HG03045 (cell line): ENCODE data around the gene FN1.
"Not testable (repeated sequence)": the region's sequence is repeated elsewhere in the genome, so short reads cannot be mapped to it uniquely, and the experiment has no call there.

ENCODE experiments used
- ATAC-seq: cut with Tn5 transposase; IDR thresholded peaks from one replicate; pipeline ENCODE4 v1.9.1; 2021; ENCODE audit warnings: mild to moderate bottlenecking, moderate library complexity; ENCODE audit not compliant: unreplicated experiment

FN1 gene

DNA sequence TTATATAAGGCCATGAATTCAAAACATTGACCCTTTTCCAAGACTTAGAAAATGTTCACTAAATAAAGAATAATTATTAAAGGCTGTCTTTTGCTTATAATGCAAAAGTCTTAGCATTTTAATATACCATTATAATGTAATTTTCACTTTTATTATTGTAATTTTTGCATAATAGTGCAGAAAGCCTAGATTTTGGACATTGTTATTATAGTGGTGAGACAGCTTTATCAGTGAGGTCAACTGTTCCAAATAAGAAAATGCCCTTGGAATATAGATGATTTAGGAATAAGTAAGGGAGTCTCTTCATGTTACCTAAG, 67.4 kb downstream of the FN1 start:
- no peak for ATAC-seq

DNA sequence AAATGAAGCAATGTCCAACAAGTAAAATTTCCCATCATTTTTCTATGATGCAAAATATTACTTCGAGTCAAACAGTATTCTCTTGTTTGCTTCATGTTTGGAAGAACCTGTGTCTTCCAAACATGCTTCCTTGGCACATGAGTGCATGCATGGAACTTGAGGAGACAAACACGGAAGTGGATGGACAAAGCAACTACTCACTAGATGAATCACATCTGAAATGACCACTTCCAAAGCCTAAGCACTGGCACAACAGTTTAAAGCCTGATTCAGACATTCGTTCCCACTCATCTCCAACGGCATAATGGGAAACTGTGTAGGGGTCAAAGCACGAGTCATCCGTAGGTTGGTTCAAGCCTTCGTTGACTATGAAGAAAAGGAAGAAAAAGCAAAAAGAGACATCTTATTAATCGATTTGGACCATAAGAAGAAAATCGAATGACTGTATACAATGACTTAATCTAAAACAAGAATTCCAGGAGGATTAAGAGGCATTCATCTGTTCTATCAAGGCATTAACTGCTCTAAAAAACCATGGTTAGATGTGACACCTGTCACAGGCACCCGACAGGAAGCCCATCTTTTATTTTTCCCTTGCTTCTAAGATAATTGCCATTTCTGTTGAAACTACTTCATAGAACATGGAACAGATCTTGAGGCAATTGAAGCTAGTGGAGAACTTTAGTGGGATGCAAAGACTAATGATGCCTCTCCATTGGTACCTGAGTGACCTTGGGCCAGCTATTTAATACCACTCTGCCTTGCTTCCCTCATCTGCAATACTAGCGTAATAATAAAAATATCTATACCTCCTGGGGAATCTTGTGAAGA, 68.0 kb downstream of the FN1 start:
- no peak for ATAC-seq

DNA sequence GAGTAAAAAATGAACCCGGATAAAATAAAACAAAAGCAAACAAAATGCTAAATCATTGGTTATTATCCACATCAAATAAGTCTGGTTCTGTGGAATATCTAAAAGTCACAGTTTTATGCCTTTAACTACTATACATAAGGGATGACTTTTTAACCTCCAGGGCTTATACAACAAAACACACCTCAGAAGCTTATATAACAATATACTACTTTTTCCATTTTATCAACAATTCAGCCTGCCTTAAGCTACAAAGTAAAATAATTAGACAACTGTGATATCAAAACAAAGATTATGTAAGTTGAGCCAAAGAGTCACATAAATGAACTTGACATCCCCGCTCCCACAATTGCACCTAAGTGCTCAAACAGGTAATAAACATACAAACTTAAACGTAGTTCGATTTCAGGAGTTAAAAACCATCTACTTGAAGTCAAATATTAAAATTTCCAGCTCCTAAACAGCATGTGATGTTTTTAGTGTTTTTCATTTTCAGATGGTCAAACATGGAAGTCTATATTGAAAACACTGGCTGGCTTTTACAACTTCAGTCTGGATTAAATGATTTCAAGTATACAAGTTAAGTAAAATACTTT, 69.3 kb downstream of the FN1 start:
- ATAC-seq: no peak

DNA sequence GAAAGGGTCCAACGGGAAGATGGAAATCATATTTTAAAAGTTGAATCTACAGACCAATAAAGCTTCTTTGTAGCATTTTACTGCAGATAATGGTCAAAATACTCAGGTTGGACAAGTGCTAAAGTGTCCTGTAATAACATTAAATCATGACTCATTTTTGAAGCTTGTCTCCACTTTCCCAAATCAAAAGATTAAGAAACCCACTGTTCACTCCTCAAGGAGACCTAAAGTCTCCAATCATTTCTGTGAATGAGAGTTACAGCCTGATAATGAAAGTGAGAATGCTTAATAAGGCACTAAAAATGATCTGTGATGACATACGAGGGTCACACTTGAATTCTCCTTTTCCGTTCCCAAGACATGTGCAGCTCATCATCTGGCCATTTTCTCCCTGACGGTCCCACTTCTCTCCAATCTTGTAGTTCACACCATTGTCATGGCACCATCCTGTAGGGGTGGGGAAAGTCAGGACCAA, 70.6 kb downstream of the FN1 start:
- no peak for ATAC-seq

DNA sequence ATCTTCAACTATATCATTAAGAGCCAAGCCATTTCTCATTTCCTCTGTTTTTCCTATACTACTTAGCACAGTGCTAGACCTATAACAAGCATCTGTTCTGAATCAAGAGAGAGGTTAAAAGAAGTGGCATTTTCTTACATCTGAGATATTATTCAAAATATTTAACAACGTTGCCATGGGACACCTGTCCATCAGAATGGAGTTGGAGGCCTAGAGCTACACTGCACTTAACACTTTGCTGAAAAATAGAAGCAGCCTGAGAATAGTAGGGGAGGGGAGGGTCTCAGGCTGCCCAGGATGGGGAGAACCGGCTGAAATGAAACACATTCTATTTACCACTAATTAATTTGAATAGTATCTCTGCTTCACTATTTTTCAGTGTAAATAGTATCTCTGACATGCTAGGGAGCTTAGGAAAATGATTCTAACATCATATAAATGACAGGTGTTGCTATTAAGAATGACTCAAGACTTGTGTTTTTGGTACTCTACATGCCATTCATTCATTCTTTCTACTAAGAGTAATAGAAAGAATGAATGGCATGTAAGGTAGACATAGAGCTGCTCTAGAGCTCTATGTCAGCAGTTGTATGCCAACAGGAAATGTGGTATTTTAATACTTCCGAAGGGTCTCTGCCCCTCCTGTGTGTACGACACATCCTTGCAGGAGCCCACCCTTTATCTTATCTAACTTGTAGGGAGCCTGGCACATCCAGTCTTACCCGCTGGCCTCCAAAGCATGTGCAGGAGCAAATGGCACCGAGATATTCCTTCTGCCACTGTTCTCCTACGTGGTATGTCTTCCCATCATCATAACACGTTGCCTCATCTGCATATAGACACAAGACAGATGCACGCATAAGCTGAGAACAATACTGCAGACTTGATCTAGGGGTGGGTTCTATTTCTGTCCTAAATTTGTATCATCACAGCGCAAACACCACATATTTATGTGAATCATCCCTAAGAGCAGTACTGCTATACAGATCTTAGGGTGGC, 71.4 kb downstream of the FN1 start:
- ATAC-seq: no peak

DNA sequence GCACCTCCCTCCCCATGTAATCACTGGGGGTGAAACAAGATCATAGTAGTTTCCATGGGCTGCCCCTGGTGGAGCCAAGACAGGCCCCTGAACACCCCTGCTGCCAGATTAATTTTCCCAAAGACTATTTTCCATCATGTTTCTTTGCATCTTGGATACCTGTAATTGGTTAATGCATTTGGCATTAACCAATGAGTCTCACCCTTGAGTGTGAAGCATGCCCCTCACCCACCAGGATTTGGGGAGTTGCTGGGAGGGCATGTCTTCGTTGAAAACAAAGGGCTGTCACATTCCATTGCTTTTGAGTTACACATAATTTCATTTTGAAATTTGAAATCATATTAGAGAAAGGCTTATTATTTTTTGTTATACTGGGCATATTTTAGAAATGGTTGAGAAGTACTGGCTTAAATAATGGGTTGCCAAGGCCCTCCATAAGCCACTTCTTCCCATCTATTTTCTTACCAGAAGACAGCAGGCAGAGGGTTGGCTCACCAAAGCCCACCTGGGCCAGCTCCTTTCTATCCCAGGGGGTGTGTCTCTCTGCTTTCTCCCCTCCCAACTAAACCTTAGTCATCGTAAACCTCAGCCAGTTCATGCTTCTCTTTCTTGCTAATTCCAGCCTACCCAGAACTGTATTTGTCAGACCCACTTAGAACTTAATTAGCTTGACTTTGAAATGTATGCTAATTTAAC, 72.3 kb downstream of the FN1 start:
- no peak for ATAC-seq

DNA sequence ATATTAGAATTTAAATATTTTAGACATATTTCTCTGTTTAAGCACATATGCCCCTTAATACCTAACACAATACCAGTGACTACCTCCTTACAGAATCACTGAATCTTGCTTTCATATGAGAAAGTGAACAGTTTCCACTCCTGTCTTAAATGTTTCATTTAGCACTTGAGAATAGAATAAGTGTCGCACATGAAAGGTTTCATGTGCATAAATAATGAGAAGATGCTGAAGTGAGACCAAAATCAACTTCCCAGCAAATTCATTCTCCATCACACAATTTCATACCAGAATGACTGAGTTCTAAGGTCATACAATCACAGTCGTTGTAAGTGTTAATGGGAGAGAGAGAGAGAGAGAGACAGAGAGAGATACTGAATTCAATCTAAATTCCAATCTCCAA, 72.8 kb downstream of the FN1 start:
- no peak for ATAC-seq

DNA sequence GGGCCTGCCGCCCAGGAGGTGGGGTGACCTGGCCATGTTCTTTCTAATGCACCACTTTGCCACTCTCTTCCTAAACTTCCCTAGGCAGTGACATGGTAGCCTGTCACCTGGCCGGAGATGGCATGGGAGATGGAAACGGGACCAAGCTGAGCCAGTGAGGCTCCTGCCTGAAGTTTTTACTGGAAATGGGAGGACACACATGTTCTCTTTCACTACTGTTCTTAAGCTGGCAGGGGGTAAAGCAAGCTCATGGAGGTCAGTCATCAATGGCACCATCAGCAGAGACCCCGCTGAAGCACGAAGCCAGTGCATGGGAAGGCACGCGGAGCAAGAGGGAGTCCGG, 73.3 kb downstream of the FN1 start:
- ATAC-seq: no peak

DNA sequence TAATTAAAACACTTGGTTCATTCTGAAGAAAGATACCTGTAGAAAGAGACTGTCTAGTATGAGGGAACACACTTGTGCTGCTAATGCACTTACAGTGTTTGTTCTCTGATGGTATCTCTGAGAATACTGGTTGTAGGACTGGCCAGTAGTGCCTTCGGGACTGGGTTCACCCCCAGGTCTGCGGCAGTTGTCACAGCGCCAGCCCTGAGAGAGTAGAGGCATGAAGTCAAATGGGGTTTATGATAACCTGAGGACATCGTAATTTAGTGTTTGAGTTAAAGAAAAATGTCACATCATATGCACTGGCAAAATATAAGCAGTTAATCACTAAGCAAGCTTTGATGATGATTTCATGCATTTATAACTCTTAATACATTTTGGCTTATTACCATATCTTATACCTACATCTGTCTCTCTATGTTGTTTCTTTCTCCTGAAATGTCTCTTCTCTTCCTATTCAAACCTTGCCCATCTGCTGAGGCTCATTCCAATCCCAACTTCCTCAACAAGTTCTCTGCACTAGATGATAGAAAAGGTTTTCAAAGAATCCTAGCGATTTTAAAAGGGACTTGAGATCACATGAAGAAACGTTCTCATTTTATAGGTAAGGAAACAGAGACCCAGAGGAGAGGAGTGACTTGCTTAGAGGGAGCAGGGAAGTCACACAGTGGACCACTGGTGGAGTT, 73.8 kb downstream of the FN1 start:
- no peak for ATAC-seq

DNA sequence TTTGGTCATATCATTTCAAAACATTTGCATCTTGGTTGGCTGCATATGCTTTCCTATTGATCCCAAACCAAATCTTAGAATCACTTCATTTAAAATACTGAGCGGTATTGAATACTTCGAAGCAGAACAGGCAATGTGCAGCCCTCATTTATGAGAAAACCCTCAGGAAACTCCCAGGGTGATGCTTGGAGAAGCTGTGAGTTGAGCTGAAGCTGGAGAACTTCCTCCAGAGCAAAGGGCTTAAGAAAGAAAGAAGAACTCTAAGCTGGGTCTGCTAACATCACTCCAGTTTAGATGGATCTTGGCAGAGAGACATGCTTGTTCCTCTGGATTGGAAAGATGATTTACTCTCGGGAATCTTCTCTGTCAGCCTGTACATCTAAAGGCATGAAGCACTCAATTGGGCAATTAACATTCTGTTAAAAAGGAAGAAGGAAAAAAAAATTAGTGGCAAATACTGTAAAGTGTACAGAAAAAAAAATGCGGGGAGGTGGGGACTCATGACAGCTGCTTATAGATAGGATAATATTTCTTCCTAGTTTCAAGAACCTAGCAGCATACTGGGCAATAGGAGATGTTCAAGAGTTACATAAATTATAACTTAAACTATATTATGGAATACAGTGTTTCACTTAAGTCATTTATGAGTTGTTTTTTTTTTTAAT, 74.5 kb downstream of the FN1 start:
- no peak for ATAC-seq

DNA sequence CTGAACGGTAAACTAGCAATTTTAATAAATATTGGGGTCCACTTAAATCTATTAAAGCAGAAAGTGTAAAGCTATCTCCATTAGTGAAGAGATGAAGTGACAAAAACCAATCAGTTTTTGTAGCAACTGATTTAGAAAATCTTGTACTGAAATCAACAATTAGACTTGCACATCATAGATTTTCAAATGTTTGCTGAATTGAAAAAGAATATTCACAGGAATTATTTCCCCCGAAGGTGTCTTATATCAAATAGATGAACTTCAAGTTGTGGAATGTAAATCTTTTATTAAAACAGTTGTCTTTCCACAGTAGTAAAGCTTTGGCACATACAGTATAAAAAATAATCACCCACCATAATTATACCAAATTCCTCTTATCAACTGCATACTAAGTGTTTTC, 75.3 kb downstream of the FN1 start:
- ATAC-seq: no peak

DNA sequence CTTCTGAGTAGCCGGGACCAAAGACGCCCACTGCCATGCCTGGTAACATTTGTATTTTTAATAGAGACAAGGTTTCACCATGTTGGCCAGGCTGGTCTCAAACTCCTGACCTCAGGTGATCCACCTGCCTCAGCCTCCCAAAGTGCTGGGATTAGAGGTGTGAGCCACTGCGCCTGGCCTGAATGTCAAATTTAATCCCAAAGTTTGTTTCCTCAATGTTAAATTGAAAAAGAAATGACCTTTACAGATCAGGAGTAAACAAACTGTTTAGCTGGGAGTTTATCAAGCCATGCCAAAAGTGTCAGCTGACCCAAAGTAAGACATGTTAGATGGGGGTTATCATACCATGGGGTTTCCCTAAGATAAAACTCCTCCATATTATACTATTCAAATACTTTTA, 75.8 kb downstream of the FN1 start:
- not testable (repeated sequence) for ATAC-seq

DNA sequence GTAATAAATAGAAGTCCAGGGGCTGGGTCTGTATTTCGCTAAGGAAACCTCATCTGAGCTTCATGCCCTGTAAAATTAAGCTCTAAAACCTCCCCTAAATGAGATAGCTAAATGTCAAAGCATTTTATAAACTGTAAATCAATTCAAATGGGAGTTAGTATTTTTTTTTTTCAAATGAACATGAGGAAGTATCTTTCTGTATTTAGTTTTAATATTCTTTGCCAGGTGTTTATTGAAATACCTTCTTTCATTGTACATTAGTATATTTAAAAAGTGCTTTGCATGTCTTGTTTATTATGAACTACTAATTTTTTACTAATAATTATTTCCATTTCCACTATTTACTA, 76.3 kb downstream of the FN1 start:
- no peak for ATAC-seq

DNA sequence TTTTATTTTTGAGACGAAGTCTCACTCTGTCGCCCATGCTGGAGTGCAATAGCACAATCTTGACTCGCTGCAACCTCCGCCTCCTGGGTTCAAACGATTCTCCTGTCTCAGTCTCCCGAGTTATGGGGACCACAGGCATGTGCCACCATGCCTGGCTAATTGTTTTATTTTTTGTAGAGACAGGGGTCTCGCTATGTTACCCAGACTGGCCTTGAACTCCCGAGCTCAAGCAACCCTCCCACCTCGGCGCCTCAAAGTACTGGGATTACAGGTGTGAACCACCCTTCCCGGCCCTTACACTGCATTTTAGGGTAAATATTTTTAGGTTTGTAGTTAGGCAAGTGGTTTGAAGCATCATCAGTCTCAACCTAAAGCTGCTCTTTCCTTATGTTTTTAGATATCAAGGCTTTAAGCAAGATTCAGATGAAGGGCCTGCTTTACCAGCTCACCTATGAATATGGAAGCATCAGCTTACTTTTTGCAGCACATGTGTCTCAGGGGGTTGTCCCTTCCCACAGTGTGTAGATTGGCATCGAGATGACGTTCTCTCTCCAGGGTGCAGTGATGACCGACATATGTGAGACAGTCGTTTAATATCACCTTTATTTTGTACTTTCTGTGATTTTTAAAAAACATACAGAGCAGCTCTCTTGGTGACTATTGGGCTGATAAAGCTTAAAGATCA, 76.8 kb downstream of the FN1 start:
- ATAC-seq: no peak

DNA sequence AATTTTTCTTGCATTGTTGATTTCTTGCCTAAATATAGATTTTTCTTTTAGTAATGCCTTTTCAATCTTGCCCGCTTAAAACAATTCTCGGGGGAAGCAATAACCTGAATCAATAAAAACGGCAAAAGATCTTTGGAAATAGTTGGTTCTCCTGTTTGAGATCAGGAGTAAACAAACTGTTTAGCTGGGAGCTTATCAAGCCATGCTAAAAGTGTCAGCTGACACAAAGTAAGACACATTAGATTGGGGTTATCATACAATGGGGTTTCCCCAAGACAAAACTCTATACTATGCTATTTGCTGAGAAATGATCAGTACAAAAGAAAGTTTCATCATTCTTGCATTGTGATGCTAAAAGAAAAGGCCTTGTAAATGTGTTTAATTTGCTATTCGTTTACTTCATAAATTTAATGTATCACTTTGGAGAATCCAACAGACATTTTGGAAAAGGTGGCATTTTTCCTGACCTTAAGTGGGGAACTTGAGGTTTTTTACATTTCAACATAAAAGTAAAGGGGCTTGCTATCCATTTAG, 77.5 kb downstream of the FN1 start:
- no peak for ATAC-seq

DNA sequence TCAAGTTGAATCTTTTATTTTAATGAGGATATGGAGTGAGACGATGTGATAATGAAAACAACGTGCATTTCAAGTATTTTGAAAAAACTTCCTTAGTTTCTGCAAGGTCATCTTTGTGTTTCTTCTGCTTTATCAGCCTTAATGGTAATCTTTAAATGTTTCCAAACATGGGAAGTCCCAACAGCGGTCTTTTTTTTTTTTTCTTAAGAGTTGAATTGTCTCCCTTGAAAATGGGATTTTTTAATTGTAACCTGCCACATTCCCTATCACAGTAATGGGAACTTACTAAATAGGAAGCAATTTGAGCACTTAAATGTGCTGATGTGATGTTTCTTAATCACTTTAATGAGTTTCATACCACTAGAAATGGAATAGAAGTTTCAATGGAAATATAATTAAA, 78.2 kb downstream of the FN1 start:
- no peak for ATAC-seq

DNA sequence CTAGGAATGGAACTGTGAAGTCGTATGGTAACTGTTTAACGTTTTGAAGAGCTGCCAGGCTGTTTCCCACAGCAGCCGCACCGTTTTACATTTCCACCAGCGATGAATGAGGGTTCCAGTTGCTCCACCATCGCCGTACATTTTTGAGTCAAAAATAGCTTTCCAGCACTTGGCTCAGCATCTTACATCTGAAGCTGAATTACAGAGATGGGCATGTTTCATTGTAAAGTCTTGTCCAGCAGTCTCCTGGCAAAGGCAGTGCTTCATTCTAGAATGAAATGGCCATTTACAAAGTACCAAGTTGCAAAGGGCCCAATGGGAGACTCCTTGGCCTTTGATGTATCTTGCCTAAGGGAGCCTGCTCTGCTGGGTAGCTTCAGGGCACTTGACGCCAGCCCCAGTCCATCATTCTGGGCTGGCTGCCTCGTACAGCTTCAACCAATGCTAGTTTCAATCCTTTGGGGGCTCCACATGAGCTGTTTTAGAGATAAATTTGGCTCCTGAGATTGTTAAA, 78.9 kb downstream of the FN1 start:
- no peak for ATAC-seq

DNA sequence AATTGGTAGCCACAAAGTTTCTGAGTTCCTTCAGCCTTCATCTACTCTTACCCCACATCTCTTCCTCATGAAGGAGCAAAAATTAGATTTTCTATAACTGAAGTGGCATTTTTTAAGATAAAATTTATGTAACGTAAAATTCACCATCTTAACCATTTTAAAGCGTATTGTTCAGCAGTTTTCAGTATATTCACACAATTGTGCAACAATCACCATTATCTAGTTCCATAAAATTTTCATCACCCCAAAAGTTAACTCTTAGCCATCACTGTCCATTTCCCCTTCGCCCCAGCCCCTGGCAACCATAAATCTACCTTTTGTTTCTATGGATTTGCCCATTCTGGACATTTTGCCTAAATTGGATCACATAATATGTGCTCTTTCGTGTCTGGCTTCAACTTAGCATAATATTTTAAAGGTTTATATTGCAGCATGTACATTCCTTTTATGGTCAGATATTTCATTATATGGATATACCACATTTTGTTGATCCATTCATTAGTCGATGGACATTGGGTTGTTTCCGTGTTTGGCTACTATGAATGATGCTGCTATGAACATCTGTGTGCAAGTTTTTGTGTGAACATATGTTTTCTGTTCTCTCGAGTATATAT, 79.4 kb downstream of the FN1 start:
- no peak for ATAC-seq

DNA sequence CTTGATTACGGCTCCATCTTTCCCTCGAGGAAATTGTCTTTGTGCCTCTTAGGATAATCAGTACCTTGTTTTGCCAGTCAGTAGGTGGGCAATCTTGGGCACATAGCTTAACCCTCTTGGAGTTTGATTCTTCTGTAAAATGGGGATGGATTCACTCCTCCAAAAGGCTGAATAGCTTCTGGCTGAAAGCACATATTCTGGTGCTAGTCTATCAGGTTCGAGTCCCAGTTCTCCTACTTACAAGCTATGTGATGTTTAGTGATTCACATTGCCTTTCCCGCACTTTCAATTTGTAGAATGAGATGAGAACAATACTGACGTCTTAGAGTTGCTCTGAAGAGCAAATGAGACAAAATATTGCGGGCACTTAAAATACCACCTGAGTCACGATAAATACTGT, 80.1 kb downstream of the FN1 start:
- ATAC-seq: no peak
